Activated CD8-positive, alpha-beta T cell treated with anti-CD3 and anti-CD28 coated beads for 36 hours (primary cell): Measurements from ENCODE around the gene HCN4. TPM values are rescaled to one million over a fixed set of nuclear protein-coding genes. Genes with fewer than 3 reads are reported as not detected.

Experiments used
- ATAC-seq: fragments of 200-7000 bp; cut with Tn5 transposase; one replicate; pipeline ENCODE4 v1.10.0; 2021; ENCODE audit warnings: mild to moderate bottlenecking, moderate library complexity
- CTCF ChIA-PET: fragments of 350-600 bp; sonication (Branson Sonifier 250); formaldehyde crosslinking; loops from one replicate; lab custom pipeline; 2021; ENCODE audit warnings: antibody characterized with exemption; lab: Charles Lee
- POLR2A ChIA-PET: fragments of 350-600 bp; sonication (Branson Sonifier 250); formaldehyde crosslinking; loops from one replicate; lab custom pipeline; 2021; ENCODE audit warnings: antibody characterized with exemption; lab: Charles Lee
- DNase-seq: peaks from one replicate; pipeline ENCODE4 v3.0.0-alpha.2; 2020
- H3K27ac Mint-ChIP-seq: one replicate; pipeline ENCODE4 v1.8.0; 2021; ENCODE audit warnings: mild to moderate bottlenecking, mixed read lengths
- H3K27me3 Mint-ChIP-seq: one replicate; pipeline ENCODE4 v1.8.0; 2021; ENCODE audit warnings: mixed read lengths
- H3K36me3 Mint-ChIP-seq: one replicate; pipeline ENCODE4 v1.8.0; 2021; ENCODE audit warnings: low read depth, mixed read lengths
- H3K4me1 Mint-ChIP-seq: one replicate; pipeline ENCODE4 v1.8.0; 2021; ENCODE audit warnings: low read depth, mixed read lengths
- H3K4me3 Mint-ChIP-seq: one replicate; pipeline ENCODE4 v1.8.0; 2021; ENCODE audit warnings: mild to moderate bottlenecking, moderate library complexity, mixed read lengths
- H3K9me3 Mint-ChIP-seq: one replicate; pipeline ENCODE4 v1.8.0; 2021; ENCODE audit warnings: mixed read lengths
- intact Hi-C: fragments of 100-400 bp; cut with micrococcal nuclease; formaldehyde crosslinking; loops from one replicate; pipeline ENCODE4 v1.10.0; 2022
- total RNA-seq, 2 experiments: library from RNA; stranded (reverse); gene quantifications; one replicate each; pipeline ENCODE4 v1.2.3, GENCODE V29; 2021
- TF ChIP-seq, protein P1 (sequence below): fragments of 200-600 bp; IDR thresholded peaks from one replicate; pipeline ENCODE4 v1.8.0; 2022; ENCODE audit warnings: antibody characterized with exemption, mild to moderate bottlenecking

Gene HCN4
- total RNA-seq, 2 experiments from 2014 or later: not detected

DNA sequence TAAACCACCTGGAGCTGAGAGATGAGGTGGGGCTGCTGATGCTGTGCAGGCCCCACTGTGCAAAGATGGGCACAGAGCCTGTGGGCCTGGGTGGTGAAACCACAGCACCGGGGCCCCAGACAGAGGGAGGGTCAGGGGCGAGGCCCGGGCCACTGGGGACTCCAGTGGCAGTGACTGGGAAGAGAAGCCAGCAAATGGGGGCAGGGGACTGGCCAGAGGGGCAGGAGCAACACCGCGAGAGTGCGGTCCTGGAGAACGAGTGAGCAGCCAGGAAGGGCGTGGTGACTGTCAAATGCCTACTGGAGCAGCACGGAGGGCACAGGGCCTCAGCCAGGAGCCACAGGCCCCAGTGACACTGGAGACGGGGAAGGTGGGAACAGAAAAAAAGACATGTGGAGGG, 39.8 kb downstream of the HCN4 start:
- no peak for ATAC-seq

DNA sequence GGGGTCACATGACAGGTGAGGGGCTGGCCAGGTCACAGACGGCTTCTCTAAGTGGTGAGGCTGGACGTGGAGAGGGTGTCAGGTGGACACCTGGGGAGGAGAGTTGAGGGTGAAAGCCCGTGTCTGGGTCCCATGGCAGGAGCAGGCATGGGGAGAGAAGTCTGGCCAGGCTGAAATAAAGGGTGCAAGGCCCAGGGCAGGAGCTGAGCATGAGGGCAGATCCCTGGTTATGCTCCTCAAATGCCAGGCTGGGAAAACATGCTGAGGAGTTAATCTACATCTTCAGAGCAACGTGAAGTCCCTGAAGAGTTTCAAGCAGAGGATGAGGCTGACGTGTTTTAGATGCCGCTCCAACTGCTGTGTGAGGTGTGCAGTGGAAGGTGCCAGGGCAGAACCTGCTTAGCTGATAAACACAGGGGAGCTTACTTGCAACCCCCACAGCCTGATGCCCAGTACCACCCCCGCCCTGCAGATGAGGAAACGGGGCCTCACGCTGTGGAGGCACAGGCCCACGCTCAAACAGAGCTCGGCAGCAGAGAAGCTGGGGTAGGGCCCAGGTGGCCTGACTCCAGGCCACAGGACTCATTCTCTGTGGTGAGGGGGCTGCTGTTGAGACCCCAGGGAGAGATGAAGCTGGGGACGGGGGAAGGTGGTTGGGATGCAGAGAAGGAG, 40.5 kb downstream of the HCN4 start:
- intact Hi-C loops: no loop called here
- Mint-ChIP-seq H3K4me1 (peaks cover 4% of the 10 kb centered on the region), H3K9me3 (no peaks in the 10 kb centered on the region), H3K27me3 (peaks cover 6% of the 10 kb centered on the region), H3K36me3 (no peaks in the 10 kb centered on the region), H3K4me3 (no peak overlapping the region), H3K27ac (no peak overlapping the region)
- ChIA-PET POLR2A (no interaction called here), CTCF (no interaction called here)
- ATAC-seq (no peak), DNase-seq (no peak)
- TF ChIP-seq, protein P1, sequence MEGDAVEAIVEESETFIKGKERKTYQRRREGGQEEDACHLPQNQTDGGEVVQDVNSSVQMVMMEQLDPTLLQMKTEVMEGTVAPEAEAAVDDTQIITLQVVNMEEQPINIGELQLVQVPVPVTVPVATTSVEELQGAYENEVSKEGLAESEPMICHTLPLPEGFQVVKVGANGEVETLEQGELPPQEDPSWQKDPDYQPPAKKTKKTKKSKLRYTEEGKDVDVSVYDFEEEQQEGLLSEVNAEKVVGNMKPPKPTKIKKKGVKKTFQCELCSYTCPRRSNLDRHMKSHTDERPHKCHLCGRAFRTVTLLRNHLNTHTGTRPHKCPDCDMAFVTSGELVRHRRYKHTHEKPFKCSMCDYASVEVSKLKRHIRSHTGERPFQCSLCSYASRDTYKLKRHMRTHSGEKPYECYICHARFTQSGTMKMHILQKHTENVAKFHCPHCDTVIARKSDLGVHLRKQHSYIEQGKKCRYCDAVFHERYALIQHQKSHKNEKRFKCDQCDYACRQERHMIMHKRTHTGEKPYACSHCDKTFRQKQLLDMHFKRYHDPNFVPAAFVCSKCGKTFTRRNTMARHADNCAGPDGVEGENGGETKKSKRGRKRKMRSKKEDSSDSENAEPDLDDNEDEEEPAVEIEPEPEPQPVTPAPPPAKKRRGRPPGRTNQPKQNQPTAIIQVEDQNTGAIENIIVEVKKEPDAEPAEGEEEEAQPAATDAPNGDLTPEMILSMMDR: no peak

More for the DNA sequence above, 39.8 kb downstream of the HCN4 start:
- no peak overlapping the region for H3K4me3 Mint-ChIP-seq
- no peaks in the 10 kb centered on the region for H3K9me3 Mint-ChIP-seq
- CTCF ChIA-PET: no interaction called here
- H3K27me3 Mint-ChIP-seq: peaks cover 6% of the 10 kb centered on the region
- H3K4me1 Mint-ChIP-seq: peaks cover 4% of the 10 kb centered on the region
- intact Hi-C loops: no loop called here
- TF ChIP-seq, protein P1: no peak
- no peak overlapping the region for H3K27ac Mint-ChIP-seq
- POLR2A ChIA-PET: no interaction called here
- no peaks in the 10 kb centered on the region for H3K36me3 Mint-ChIP-seq
- DNase-seq: no peak

DNA sequence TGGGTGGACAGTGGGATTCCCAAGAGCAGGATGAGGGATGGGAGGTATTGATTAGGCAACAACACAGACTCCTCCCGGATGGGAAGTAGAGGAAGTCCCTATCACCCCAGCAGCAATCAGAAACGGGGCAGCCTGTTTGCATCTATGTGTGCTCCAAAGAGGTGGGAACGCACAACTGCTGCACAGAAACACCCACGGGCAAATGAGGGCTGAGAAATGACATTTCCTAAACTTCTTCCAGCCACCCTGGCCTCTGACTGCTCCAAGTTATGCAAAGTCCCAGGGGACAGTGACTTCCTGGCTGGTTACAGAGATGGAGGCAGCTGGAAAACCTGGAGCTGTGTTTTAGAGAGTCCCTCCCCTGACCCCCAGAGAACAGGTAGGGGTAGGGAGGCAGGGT, 42.6 kb downstream of the HCN4 start:
- intact Hi-C loops: no loop called here
- no peaks in the 10 kb centered on the region for H3K36me3 Mint-ChIP-seq
- no peak for DNase-seq
- H3K4me3 Mint-ChIP-seq: no peak overlapping the region
- CTCF ChIA-PET: no interaction called here
- H3K9me3 Mint-ChIP-seq: no peaks in the 10 kb centered on the region
- H3K27me3 Mint-ChIP-seq: peaks cover 8% of the 10 kb centered on the region
- no peak for ATAC-seq
- POLR2A ChIA-PET: no interaction called here
- no peak overlapping the region for H3K27ac Mint-ChIP-seq
- H3K4me1 Mint-ChIP-seq: peaks cover 4% of the 10 kb centered on the region
- TF ChIP-seq, protein P1: no peak

DNA sequence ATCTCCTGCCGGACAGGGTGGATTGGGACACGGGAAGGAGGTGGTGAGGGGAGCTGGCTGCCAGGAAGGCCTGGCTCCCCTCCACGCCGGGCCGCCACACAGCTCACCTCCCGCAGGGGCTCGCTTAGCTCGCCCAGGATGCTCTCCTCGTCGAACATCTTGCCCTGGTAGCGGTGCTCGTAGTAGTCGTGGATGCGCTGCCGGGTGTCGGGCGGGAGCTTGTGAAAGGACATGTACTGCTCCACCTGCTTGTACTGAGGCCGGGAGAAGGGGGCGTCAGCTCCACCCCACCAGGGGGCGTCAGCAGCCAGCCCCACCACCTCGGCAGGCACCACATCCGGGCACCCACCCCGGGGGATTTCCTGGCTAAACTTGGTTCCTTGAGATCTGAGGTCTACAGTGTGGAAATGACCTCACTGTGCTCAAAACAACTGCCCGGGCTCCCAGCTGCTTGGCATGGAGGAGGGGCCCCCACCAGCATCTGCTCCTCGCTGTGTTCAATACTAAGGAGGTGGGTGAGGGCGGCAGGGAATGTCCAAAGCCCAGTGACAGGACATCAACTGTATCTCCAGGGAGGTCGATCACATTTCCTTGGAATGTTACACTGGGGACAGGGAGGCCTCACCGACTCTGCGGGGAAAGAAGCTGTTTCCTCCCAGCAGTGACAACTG, 43.4 kb downstream of the HCN4 start:
- Mint-ChIP-seq H3K4me3 (no peak overlapping the region), H3K36me3 (no peaks in the 10 kb centered on the region), H3K27me3 (peaks cover 11% of the 10 kb centered on the region), H3K4me1 (peaks cover 4% of the 10 kb centered on the region), H3K9me3 (no peaks in the 10 kb centered on the region), H3K27ac (no peak overlapping the region)
- intact Hi-C loops: no loop called here
- DNase-seq (peak; percentile 54), ATAC-seq (peak; percentile 51)
- TF ChIP-seq, protein P1: peak; percentile 25
- ChIA-PET POLR2A (no interaction called here), CTCF (no interaction called here)

DNA sequence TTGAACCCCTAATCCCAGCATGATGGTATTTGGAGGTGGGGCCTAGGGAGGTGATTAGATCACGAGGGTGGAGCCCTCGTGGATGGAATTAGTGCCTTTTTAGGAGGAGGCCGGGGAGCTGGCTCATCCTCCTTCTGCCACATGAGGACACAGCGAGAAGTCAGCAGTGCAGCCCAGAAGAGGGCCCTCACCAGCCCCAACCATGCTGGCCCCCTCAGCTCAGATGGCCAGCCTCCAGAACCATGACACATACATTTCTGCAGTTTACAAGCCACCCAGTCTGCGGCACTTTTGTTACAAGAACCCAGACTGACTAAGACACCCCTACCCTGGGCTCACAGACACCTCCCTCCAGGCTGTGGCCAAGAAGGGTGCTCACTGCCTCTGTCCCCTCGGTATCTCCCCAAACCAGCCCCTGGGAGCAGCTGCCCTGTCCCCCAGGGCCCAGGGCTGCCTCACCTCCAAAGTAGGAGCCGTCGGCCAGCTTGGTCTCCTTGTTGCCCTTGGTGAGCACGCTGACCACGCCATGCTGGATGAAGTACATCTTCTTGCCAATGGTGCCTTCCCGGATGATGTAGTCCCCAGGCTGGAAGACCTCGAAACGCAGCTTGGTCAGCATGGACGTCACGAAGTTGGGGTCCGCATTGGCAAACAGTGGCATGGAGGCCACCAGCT, 44.1 kb downstream of the HCN4 start:
- CTCF ChIA-PET: no interaction called here
- DNase-seq (no peak), ATAC-seq (no peak)
- Mint-ChIP-seq H3K27me3 (peaks cover 11% of the 10 kb centered on the region), H3K27ac (no peak overlapping the region), H3K4me3 (no peak overlapping the region), H3K36me3 (no peaks in the 10 kb centered on the region), H3K4me1 (peaks cover 4% of the 10 kb centered on the region), H3K9me3 (no peaks in the 10 kb centered on the region)
- TF ChIP-seq, protein P1: no peak
- POLR2A ChIA-PET: no interaction called here
- intact Hi-C loops: no loop called here
